HuH-7.5 (cell line): ENCODE results near the gene PPP2R5C.

ENCODE experiments used
- DNase-seq: peaks from one replicate; pipeline ENCODE4 v3.0.0; 2011; ENCODE audit warnings: low spot score

PPP2R5C gene

GRCh38 chr14:101814934-101815333 is 53.4 kb downstream of the PPP2R5C start:
- no peak for DNase-seq

- DNase-seq: no peak
Measured at GRCh38 chr14:101815994-101816393, 54.5 kb downstream of the PPP2R5C start.

GRCh38 chr14:101817501-101818001 is 56.0 kb downstream of the PPP2R5C start:
- no peak for DNase-seq

- no peak for DNase-seq
Measured at GRCh38 chr14:101819251-101819990, 57.9 kb downstream of the PPP2R5C start.

- DNase-seq: no peak
Measured at GRCh38 chr14:101820283-101820798, 58.8 kb downstream of the PPP2R5C start.

GRCh38 chr14:101821528-101821927 is 60.0 kb downstream of the PPP2R5C start:
- DNase-seq: no peak

- DNase-seq: no peak
Measured at GRCh38 chr14:101823066-101823465, 61.6 kb downstream of the PPP2R5C start.

DNA sequence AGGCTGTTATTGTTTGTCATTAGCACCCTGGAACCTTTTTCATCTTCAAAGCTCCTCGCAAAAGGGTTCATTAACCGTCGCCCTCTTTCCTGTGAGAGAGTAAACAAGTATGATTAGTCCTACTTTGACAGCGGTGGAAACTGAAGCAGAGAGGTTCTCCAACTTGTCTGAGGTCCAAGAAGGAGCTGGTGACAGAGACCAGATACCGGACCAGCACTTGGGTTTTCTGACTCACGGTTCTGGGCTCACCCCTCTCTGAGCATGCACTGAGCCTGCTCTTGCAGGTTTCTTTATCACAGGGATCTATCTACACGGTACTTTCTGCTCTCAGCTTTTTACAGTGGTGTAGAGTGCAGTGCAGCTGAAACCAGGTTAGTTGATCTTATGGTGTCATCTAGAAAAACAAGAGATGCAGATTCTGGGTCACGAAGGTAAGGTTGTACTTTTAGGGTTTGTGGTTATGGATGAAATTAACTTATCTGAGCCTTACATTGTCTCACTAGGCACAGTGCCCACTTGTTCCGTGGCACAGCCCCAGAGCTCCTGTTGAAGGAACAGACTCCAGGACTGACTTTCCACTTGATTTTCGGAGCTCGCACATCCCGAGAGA is 62.1 kb downstream of the PPP2R5C start:
- no peak for DNase-seq

DNA sequence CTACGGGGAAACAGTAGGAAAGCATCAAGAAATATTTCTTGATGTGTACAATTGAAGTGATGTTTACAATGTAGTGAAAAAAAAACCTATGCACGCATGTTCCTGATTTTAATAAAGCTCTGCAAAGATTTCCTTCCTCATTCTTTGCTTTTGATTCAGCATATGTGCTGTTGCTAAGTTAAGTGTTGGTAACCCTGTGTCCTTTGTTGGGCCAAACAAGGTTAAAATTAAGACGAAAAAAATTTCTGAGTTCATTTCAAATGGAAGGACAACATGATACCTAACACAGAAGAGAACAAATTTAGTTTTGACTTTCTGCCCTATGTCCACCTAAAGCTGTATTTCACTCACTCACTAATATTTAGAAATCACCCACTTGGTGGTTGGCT is 62.8 kb downstream of the PPP2R5C start:
- no peak for DNase-seq

- DNase-seq: no peak
Measured at GRCh38 chr14:101825797-101826196, 64.3 kb downstream of the PPP2R5C start.

- DNase-seq: no peak
Measured at GRCh38 chr14:101826351-101826750, 64.8 kb downstream of the PPP2R5C start.

- DNase-seq: no peak
Measured at GRCh38 chr14:101827286-101827685, 65.8 kb downstream of the PPP2R5C start.

DNA sequence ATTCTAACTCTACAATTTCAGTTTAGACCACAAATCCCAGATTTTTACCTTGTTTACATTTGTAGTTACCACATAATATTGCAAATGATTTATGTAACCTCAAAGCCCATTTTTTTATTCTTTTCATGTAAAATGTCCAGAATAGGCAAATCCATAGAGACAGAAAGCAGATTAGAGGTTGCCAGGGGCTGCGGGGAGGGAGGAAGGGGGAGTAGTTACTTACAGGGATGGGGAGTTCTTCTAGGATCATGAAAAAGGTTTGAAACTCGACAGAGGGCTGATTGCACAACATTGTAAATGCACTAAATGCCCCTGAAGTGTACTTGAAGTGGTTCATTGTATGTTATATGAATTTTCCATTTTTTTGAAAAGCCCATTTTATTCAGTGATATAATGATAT is 66.5 kb downstream of the PPP2R5C start:
- no peak for DNase-seq

DNA sequence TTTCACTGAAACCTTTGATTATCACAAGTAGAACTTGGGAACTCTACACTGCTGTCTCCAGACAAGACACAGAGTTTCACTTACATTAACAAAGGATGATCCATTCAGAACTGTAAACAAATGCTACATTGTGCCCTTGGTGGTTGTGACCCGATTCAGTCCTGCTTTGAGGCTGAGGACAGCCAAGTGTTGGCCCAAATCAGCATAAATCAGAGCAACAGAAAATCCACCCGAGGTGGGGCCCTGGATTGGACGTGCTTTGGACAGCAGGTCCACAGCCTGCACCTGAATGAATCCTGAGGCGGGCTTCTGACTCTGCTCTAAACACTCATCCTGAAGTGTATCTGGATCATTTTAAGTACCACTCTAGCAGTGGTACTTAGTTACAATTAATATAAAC is 68.8 kb downstream of the PPP2R5C start:
- no peak for DNase-seq

DNA sequence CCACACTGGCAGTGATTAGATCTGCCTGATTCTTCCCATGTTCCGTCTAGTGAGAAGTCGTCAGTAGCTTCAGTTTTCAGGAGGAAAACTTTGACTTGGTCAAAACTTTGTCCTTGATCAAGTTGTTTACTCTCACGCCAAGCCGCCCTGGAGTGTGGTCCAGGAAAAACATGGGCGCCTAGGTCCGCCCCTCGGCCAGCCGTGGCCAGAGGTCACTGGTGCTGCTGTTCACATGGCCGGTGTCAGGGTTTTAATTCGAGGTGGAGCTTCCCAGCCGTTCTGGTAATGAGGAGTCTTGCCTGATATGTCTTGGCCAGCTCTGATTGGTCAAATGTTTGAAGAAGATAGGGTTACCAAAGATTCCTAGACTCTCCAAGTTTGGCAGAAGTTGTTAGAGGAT is 71.5 kb downstream of the PPP2R5C start:
- DNase-seq: no peak

- DNase-seq: no peak
Measured at GRCh38 chr14:101834397-101834796, 72.9 kb downstream of the PPP2R5C start.

GRCh38 chr14:101834800-101835547 is 73.5 kb downstream of the PPP2R5C start:
- DNase-seq: no peak

- no peak for DNase-seq
Measured at GRCh38 chr14:101835566-101835965, 74.1 kb downstream of the PPP2R5C start.

GRCh38 chr14:101836135-101836534 is 74.6 kb downstream of the PPP2R5C start:
- no peak for DNase-seq

GRCh38 chr14:101838476-101838875 is 77.0 kb downstream of the PPP2R5C start:
- no peak for DNase-seq

GRCh38 chr14:101839236-101839635 is 77.7 kb downstream of the PPP2R5C start:
- DNase-seq: no peak

GRCh38 chr14:101839661-101840060 is 78.2 kb downstream of the PPP2R5C start:
- no peak for DNase-seq
